ENCODE measurements around the gene MBLAC1.

The MBLAC1 gene

GRCh38 chr7:100098913-100099312 is 27.9 kb upstream of the MBLAC1 start:
- no peak for DNase-seq

GRCh38 chr7:100099452-100099851 is 27.3 kb upstream of the MBLAC1 start:
- no peak for DNase-seq

GRCh38 chr7:100100420-100101015 is 26.2 kb upstream of the MBLAC1 start:
- DNase-seq = peak; percentile 84 to 85

- DNase-seq = peak; percentile 97 to 98
Measured at GRCh38 chr7:100101016-100101862, 25.5 kb upstream of the MBLAC1 start, which contains the start of the genes AP4M1 and MCM7. Gene AP4M1 (plus strand): TSS chr7:100101643. CDS start chr7:100101715, 72 bp downstream. Gene MCM7 (minus strand): TSS chr7:100101397. CDS start chr7:100101294, 103 bp downstream.

GRCh38 chr7:100102950-100103840 is 23.6 kb upstream of the MBLAC1 start:
- no peak for DNase-seq

GRCh38 chr7:100105534-100105933 is 21.2 kb upstream of the MBLAC1 start:
- DNase-seq = no peak

GRCh38 chr7:100106633-100107032 is 20.1 kb upstream of the MBLAC1 start:
- no peak for DNase-seq

GRCh38 chr7:100107125-100107737 is 19.5 kb upstream of the MBLAC1 start:
- no peak for DNase-seq

- no peak for DNase-seq
Measured at GRCh38 chr7:100107890-100108289, 18.9 kb upstream of the MBLAC1 start.

GRCh38 chr7:100109521-100110163 is 17.1 kb upstream of the MBLAC1 start:
- DNase-seq = no peak

- DNase-seq = no peak
Measured at GRCh38 chr7:100111156-100111555, 15.6 kb upstream of the MBLAC1 start.

- no peak for DNase-seq
Measured at GRCh38 chr7:100111914-100112313, 14.9 kb upstream of the MBLAC1 start.

GRCh38 chr7:100115026-100115425 is 11.7 kb upstream of the MBLAC1 start:
- no peak for DNase-seq

GRCh38 chr7:100118388-100119071 is 8.2 kb upstream of the MBLAC1 start:
- DNase-seq = no peak

GRCh38 chr7:100119072-100119969 is 7.4 kb upstream of the MBLAC1 start, which contains the start of the genes CNPY4 and TAF6:
Gene CNPY4 (plus strand): TSS chr7:100119634. CDS start chr7:100119745, 111 bp downstream.
Gene TAF6 (minus strand): TSS chr7:100119358. CDS start chr7:100114209, 5,149 bp downstream.
- DNase-seq = peak; percentile 92

GRCh38 chr7:100119970-100120732 is 6.6 kb upstream of the MBLAC1 start:
- peak; percentile 85 for DNase-seq

- DNase-seq = no peak
Measured at GRCh38 chr7:100120733-100121036, 6.1 kb upstream of the MBLAC1 start.

GRCh38 chr7:100122067-100122466 is 4.7 kb upstream of the MBLAC1 start:
- no peak for DNase-seq

GRCh38 chr7:100122568-100122967 is 4.2 kb upstream of the MBLAC1 start:
- DNase-seq = no peak

Data from hippocampal formation (tissue), 2 donors.